KMS-11 (cell line): ENCODE data around the gene ABLIM2.

Source experiments
- H2AFZ ChIP-seq: fragments of 200-600 bp; sonication (generic); 2 replicates; pipeline ENCODE4 v1.6.1; 2016; ENCODE audit warnings: antibody characterized with exemption, mixed run types, low read depth
- H3K27ac ChIP-seq: fragments of 200-600 bp; sonication (generic); 2 replicates; pipeline ENCODE4 v1.6.1; 2016; ENCODE audit warnings: mild to moderate bottlenecking, mixed run types
- H3K27me3 ChIP-seq: fragments of 200-600 bp; sonication (generic); 2 replicates; pipeline ENCODE4 v1.6.1; 2017; ENCODE audit warnings: mild to moderate bottlenecking, low read depth, mixed run types, moderate library complexity; ENCODE audit not compliant: insufficient read depth
- H3K36me3 ChIP-seq: fragments of 200-600 bp; sonication (generic); 2 replicates; pipeline ENCODE4 v1.6.1; 2017; ENCODE audit warnings: mild to moderate bottlenecking, mixed run types; ENCODE audit not compliant: insufficient read depth
- H3K4me1 ChIP-seq: fragments of 200-600 bp; sonication (generic); 2 replicates; pipeline ENCODE4 v1.6.1; 2016; ENCODE audit warnings: mild to moderate bottlenecking, low read depth, mixed run types; ENCODE audit not compliant: poor library complexity, severe bottlenecking
- H3K4me2 ChIP-seq: fragments of 200-600 bp; sonication (generic); 2 replicates; pipeline ENCODE4 v1.7.0; 2016; ENCODE audit warnings: mild to moderate bottlenecking, mixed run types
- H3K4me3 ChIP-seq: fragments of 200-600 bp; sonication (generic); IDR thresholded peaks from 2 replicates; pipeline ENCODE4 v1.6.1; 2017; ENCODE audit warnings: low read depth, low read length, mixed read lengths; ENCODE audit not compliant: insufficient read depth
- H3K79me2 ChIP-seq: fragments of 200-600 bp; sonication (generic); 2 replicates; pipeline ENCODE4 v1.6.1; 2016; ENCODE audit warnings: low read depth, mixed run types; ENCODE audit not compliant: insufficient read depth
- H3K9ac ChIP-seq: fragments of 200-600 bp; sonication (generic); 2 replicates; pipeline ENCODE4 v1.6.1; 2016; ENCODE audit warnings: mild to moderate bottlenecking, mixed run types
- H4K20me1 ChIP-seq: fragments of 200-600 bp; sonication (generic); 2 replicates; pipeline ENCODE4 v1.6.1; 2016; ENCODE audit warnings: mild to moderate bottlenecking, mixed run types; ENCODE audit not compliant: insufficient read depth
- TF ChIP-seq, protein P1 (sequence below): fragments of 200-600 bp; sonication (generic); conservative IDR thresholded peaks from 2 replicates; pipeline ENCODE4 v1.6.1; 2017; ENCODE audit warnings: low read depth, mild to moderate bottlenecking, antibody characterized with exemption, low read length, moderate library complexity, mixed read lengths

The ABLIM2 gene

DNA sequence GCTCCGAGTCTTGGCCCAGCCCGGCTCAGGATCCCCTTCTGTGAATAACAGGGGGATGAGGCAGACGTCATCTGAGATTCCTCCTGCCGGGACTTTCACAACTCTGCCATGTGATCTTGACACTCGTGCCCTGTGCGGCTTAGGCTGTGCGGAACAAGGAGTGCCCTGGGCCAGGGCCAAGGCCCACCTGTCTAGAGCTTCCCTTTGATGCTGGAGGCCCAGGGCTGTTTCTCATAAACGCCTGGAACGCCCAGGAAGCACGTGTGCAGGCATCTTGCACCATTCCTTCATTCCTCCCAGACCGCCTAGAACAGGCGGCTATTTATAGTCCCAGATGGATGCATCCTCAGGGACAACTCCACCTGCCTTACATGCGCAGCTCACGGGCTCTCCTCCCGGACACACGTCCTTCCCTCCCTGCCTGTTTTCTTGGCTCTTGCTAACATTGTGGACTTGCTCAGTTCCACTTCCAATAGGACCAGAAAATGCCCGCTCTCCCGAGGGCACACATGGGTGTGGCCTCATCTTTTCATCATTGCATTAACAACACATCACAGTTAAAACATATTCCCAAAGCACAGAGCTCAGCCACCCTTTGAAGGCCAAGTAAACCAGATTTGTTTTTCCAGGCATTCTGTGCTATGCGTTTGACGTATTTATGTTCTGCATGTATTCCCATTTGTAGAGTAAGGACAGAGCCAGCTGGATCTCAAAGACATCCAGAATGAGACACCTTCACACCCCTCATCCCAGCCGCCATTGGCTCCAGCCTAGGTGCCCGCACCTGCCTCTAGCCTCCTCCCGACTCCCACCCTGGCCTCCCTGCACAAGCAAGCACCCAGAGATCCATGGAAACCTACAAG is 57.2 kb downstream of the ABLIM2 start:
- Histone ChIP-seq H3K4me2 (no peak overlapping the region), H3K79me2 (no peaks in the 10 kb centered on the region), H3K9ac (no peak overlapping the region), H3K36me3 (no peaks in the 10 kb centered on the region), H3K27ac (no peak overlapping the region), H3K4me1 (no peaks in the 10 kb centered on the region), H3K4me3 (no peak overlapping the region), H4K20me1 (no peaks in the 10 kb centered on the region), H2AFZ (no peak overlapping the region), H3K27me3 (no peaks in the 10 kb centered on the region)
- TF ChIP-seq, protein P1, sequence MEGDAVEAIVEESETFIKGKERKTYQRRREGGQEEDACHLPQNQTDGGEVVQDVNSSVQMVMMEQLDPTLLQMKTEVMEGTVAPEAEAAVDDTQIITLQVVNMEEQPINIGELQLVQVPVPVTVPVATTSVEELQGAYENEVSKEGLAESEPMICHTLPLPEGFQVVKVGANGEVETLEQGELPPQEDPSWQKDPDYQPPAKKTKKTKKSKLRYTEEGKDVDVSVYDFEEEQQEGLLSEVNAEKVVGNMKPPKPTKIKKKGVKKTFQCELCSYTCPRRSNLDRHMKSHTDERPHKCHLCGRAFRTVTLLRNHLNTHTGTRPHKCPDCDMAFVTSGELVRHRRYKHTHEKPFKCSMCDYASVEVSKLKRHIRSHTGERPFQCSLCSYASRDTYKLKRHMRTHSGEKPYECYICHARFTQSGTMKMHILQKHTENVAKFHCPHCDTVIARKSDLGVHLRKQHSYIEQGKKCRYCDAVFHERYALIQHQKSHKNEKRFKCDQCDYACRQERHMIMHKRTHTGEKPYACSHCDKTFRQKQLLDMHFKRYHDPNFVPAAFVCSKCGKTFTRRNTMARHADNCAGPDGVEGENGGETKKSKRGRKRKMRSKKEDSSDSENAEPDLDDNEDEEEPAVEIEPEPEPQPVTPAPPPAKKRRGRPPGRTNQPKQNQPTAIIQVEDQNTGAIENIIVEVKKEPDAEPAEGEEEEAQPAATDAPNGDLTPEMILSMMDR = no peak

- Histone ChIP-seq H3K4me3 (no peak overlapping the region), H3K27ac (no peak overlapping the region), H3K9ac (no peak overlapping the region), H3K4me1 (no peaks in the 10 kb centered on the region), H3K36me3 (no peaks in the 10 kb centered on the region), H4K20me1 (no peaks in the 10 kb centered on the region), H2AFZ (no peak overlapping the region), H3K79me2 (no peaks in the 10 kb centered on the region), H3K27me3 (no peaks in the 10 kb centered on the region), H3K4me2 (no peak overlapping the region)
- TF ChIP-seq, protein P1 = no peak
These were observed 58.6 kb downstream of the ABLIM2 start for GRCh38 chr4:8099981-8100464.

GRCh38 chr4:8098506-8098905 is 60.1 kb downstream of the ABLIM2 start:
- Histone ChIP-seq H3K27me3 (no peaks in the 10 kb centered on the region), H3K4me2 (no peak overlapping the region), H4K20me1 (no peaks in the 10 kb centered on the region), H3K4me3 (no peak overlapping the region), H3K79me2 (no peaks in the 10 kb centered on the region), H3K36me3 (no peaks in the 10 kb centered on the region), H2AFZ (no peak overlapping the region), H3K27ac (no peak overlapping the region), H3K9ac (no peak overlapping the region), H3K4me1 (no peaks in the 10 kb centered on the region)
- TF ChIP-seq, protein P1 = no peak

DNA sequence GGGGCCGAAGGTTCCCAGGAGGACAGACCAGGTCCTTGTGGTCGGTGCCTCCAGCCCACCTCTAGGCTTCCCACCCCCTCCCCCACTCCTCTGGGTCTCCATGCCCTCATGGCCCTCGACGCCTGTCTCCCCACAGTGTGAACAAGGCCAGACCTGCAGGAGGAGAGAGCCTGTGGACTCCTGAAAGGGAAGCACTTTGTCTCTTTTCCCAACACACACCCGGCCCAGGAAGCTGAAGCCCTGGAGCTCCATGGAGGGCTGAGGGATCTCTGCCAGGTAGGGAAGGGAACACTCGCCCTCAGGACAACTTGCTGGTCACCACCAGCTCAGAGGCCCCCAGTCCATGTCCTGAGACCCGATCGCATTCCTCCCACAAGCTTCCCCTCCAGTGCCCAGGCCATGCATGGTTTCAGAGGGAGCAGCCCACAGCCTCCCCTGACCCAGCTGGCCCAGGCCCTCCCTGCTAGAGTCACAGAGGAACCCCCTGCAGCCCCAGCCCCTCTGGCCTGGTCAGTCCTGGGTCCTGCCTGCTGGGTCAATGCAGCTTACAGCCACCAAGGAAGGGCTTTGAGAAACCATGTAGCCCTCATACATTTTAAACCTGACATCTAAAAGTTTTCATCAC is 60.8 kb downstream of the ABLIM2 start:
- H3K4me2 ChIP-seq = no peak overlapping the region
- no peak overlapping the region for H3K4me3 ChIP-seq
- no peak overlapping the region for H2AFZ ChIP-seq
- H3K27ac ChIP-seq = no peak overlapping the region
- H3K27me3 ChIP-seq = no peaks in the 10 kb centered on the region
- H3K4me1 ChIP-seq = no peaks in the 10 kb centered on the region
- no peaks in the 10 kb centered on the region for H3K36me3 ChIP-seq
- TF ChIP-seq, protein P1 = no peak
- H3K79me2 ChIP-seq = no peaks in the 10 kb centered on the region
- no peak overlapping the region for H3K9ac ChIP-seq
- H4K20me1 ChIP-seq = no peaks in the 10 kb centered on the region
